Activated T-cell treated with anti-CD3 and anti-CD28 coated beads, Interleukin-2, amount 50 U/mL, for 48 hours (primary cell): ENCODE data around the gene ZNF804A.

Experiments
- DNase-seq, 2 experiments: peaks; one replicate each; pipeline ENCODE4 v3.0.0-alpha.2; 2020

ZNF804A gene

GRCh38 chr2:184598316-184599053 is at the start of gene ZNF804A:
TSS of gene ZNF804A (plus strand) at chr2:184598529. CDS start at chr2:184598960, 431 bp downstream.
- DNase-seq = peak; percentile 20 to 23

- DNase-seq = no peak
Observed at GRCh38 chr2:184549153-184549552, 49.2 kb upstream of the ZNF804A start.

- no peak for DNase-seq
Observed at GRCh38 chr2:184551626-184552025, 46.7 kb upstream of the ZNF804A start.

GRCh38 chr2:184554736-184555135 is 43.6 kb upstream of the ZNF804A start:
- DNase-seq = no peak

GRCh38 chr2:184555352-184555751 is 43.0 kb upstream of the ZNF804A start:
- DNase-seq = no peak

- no peak for DNase-seq
Observed at GRCh38 chr2:184556639-184557038, 41.7 kb upstream of the ZNF804A start.

- DNase-seq = no peak
Observed at GRCh38 chr2:184558713-184559464, 39.4 kb upstream of the ZNF804A start.

GRCh38 chr2:184560603-184561002 is 37.7 kb upstream of the ZNF804A start:
- no peak for DNase-seq

GRCh38 chr2:184562532-184562931 is 35.8 kb upstream of the ZNF804A start:
- DNase-seq = no peak

GRCh38 chr2:184564092-184564491 is 34.2 kb upstream of the ZNF804A start:
- no peak for DNase-seq

GRCh38 chr2:184566716-184567115 is 31.6 kb upstream of the ZNF804A start:
- DNase-seq = no peak

GRCh38 chr2:184577056-184577455 is 21.3 kb upstream of the ZNF804A start:
- no peak for DNase-seq

- DNase-seq = no peak
Observed at GRCh38 chr2:184577743-184578142, 20.6 kb upstream of the ZNF804A start.

GRCh38 chr2:184579226-184579625 is 19.1 kb upstream of the ZNF804A start:
- DNase-seq = no peak

- DNase-seq = no peak
Observed at GRCh38 chr2:184581391-184581790, 16.9 kb upstream of the ZNF804A start.

GRCh38 chr2:184589261-184589660 is 9.1 kb upstream of the ZNF804A start:
- DNase-seq = no peak

GRCh38 chr2:184596819-184597411 is 1.4 kb upstream of the ZNF804A start:
- no peak for DNase-seq

- peak in 1 of 2 experiments; percentile 15 for DNase-seq
Observed at GRCh38 chr2:184597571-184597991, 748 bp upstream of the ZNF804A start.

- no peak for DNase-seq
Observed at GRCh38 chr2:184598002-184598315, 370 bp upstream of the ZNF804A start.

- DNase-seq = no peak
Observed at GRCh38 chr2:184599054-184599871, 934 bp downstream of the ZNF804A start.

- no peak for DNase-seq
Observed at GRCh38 chr2:184599872-184600222, 1.5 kb downstream of the ZNF804A start.

GRCh38 chr2:184602734-184603133 is 4.4 kb downstream of the ZNF804A start:
- DNase-seq = no peak

- no peak for DNase-seq
Observed at GRCh38 chr2:184610891-184611290, 12.6 kb downstream of the ZNF804A start.
